ENCODE data around the gene CMC2. TPM values are rescaled to one million over a fixed set of nuclear protein-coding genes. Genes with fewer than 3 reads are reported as not detected.

The CMC2 gene
- total RNA-seq, 1 donor from 2014 or later = 59.8 TPM

DNA sequence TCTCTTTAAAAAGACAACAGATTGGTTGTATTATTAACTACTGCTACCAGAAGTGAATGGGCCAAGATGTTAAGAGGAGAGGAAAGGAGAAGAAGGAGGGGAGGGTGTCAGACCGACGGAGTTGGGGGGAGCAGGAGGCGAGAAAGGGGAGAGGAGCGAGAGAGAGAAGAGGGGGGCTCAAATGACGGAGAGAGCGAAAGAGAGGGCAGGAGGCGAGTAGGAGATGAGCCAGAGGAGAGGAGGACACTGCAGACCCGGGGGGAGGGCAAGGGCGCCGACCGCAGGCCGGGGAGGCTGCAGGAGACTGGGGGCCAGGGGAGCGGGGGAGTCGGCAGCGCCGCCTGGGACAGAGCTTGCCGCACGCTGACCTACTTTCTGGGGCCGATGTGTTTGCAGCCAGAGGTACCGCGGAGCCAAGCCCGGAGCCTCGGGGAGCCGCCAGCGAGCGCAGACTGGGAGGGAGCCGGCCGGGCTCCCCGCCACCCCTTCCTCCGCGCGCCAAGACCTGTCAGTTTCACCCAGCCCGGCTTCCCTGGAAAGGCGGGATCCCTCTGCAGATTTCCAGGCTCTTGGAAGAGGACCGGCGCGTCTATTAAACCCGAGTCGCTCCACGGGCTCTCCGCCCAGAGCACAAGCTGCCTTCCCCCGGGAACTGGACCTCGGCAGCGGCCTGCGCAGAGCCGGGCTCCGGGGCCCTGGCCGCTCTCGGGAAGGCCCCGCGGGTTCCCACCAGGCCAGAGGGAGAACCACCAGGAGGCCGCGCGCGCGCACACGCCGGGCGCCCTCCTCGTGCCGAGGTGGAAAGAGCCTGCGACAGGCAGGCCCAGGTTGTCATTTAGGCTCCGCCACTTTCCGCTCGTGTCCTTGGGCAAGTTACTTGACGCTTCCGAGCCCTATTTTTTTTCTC is 74.6 kb downstream of the CMC2 start:
- peaks cover 65% of the 10 kb centered on the region for H3K27me3 Mint-ChIP-seq
- H3K4me1 Mint-ChIP-seq (ENCODE audit: unreplicated experiment) = peaks cover 7% of the 10 kb centered on the region
- TF ChIP-seq CTCF (conservative IDR thresholded peaks at IDR 0.05) = no peak
- H3K36me3 Mint-ChIP-seq = no peaks in the 10 kb centered on the region
- no peaks in the 10 kb centered on the region for H3K9me3 Mint-ChIP-seq
- H3K4me3 Mint-ChIP-seq = peak overlapping the region; percentile 84
- H3K27ac Mint-ChIP-seq = peak overlapping the region; percentile 76
- peak; percentile 70 for DNase-seq (ENCODE audit: extremely low spot score, unreplicated experiment)

DNA sequence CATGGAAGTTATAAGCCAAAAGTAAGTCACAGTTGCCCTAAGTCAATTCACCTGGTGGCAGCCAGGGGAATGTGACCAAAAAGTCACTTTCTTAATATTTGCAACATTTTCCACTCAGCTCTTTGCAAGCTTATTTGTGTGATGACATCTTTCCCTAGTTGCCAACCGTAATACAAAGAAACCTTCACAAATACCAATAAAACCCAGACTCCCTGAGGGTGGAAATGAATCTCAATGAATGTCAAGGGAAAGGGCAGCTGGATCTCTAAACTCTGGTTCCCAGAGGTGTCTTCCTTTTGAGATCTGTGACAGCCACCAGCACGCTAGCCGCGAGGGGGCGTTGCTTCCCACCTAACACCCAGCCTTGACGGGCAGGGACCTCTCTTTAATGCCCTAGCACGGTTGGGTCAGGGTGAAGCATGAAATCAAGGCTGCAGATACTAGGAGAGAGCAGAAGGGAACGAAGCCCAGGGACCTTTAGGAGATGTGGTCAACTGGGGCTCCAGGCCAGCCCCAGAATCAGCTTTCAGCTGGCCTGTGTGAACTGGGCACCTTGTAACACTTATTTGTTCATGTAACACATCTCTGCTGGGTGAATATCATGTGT is 82.2 kb downstream of the CMC2 start:
- no peak overlapping the region for H3K4me3 Mint-ChIP-seq
- H3K27ac Mint-ChIP-seq = no peak overlapping the region
- TF ChIP-seq CTCF (conservative IDR thresholded peaks at IDR 0.05) = peak; percentile 66
- H3K27me3 Mint-ChIP-seq = peaks cover 23% of the 10 kb centered on the region
- H3K36me3 Mint-ChIP-seq = no peaks in the 10 kb centered on the region
- H3K4me1 Mint-ChIP-seq (ENCODE audit: unreplicated experiment) = no peaks in the 10 kb centered on the region
- no peak for DNase-seq (ENCODE audit: extremely low spot score, unreplicated experiment)
- peaks cover 4% of the 10 kb centered on the region for H3K9me3 Mint-ChIP-seq

DNA sequence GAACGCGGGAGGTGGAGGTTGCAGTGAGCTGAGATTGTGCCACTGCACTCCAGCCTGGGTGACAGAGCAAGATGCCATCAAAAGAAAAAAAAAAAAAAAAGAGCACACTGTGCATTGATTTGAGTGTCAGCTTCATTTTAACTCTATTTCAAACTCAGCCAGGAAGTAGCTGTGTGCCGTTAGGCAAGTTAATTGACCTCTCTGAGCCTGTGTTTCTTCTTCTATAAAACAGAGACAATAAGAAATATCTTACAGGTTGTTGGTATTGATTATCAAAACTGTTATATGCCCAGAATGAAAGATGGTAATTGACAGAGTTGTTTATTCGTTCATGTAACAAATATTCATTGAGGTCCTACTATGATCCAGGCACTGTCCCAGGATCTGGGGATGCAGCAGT is 83.3 kb downstream of the CMC2 start:
- H3K9me3 Mint-ChIP-seq = peaks cover 4% of the 10 kb centered on the region

More for the DNA sequence above, 83.3 kb downstream of the CMC2 start:
- H3K4me1 Mint-ChIP-seq (ENCODE audit: unreplicated experiment) = no peaks in the 10 kb centered on the region
- DNase-seq (ENCODE audit: extremely low spot score, unreplicated experiment) = no peak
- peaks cover 22% of the 10 kb centered on the region for H3K27me3 Mint-ChIP-seq
- H3K27ac Mint-ChIP-seq = no peak overlapping the region
- H3K36me3 Mint-ChIP-seq = no peaks in the 10 kb centered on the region
- H3K4me3 Mint-ChIP-seq = no peak overlapping the region
- TF ChIP-seq CTCF (conservative IDR thresholded peaks at IDR 0.05) = no peak

Other genes starting within 250 kb of the CMC2 start
- gene CDYL2, start 202.3 kb downstream of the CMC2 start, total RNA-seq (ENCODE audit: low replicate concordance) = 6.3 and 8.2 TPM in 2 replicates
- 19.4 and 31.0 TPM in 2 replicates for gene CENPN, start 329 bp upstream of the CMC2 start, total RNA-seq (ENCODE audit: low replicate concordance)
- gene ATMIN, start 29.0 kb upstream of the CMC2 start, total RNA-seq (ENCODE audit: low replicate concordance) = 47.0 and 61.7 TPM in 2 replicates
- gene C16orf46, start 70.4 kb upstream of the CMC2 start, total RNA-seq (ENCODE audit: low replicate concordance) = 4.4 and 5.1 TPM in 2 replicates
- gene GCSH, start 89.5 kb upstream of the CMC2 start, total RNA-seq (ENCODE audit: low replicate concordance) = 39.6 and 50.8 TPM in 2 replicates
- 2.0 and 3.0 TPM in 2 replicates for gene BCO1, start 231.8 kb upstream of the CMC2 start, total RNA-seq (ENCODE audit: low replicate concordance)

All from type B pancreatic cell (in vitro differentiated cells).